Measurements from ENCODE around the gene SLC8A2. TPM values are rescaled to one million over a fixed set of nuclear protein-coding genes. Genes with fewer than 3 reads are reported as not detected.

SLC8A2 gene
- total and polyA plus RNA-seq, 2 of the 8 experiments (the other 6 are each of a cell fraction or from before 2014, with no cell fraction given): 7.3 to 12.4 TPM

DNA sequence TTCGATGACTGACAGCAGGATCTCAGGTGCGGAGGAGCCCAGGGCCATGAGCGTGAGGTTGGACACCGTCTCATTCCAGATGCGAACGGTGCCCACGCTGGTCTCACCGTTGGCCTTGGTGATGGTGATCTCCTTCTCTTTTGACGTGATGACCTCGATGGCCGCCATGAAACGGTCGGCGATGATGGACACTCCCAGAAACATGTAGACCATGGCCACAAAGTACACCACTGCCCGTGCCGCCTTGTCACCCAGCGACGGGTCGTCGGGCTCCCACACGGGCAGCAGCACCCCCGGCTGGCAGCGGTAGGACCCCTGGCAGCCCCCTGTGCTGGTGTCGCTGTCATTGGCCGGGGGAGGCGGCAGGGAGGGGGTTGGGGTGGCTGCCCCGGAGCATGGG, 5.7 kb downstream of the SLC8A2 start (continued):
- TF ChIP-seq FOSL1 (IDR thresholded peaks at IDR 0.05; ENCODE audit: insufficient read depth, low read depth, low read length) (no peak), RAD21 (IDR thresholded peaks at IDR 0.05 in 1 of 2, conservative IDR thresholded peaks at IDR 0.05 in 1 of 2; ENCODE audit: low read depth in 2 of 2, low read length in 2 of 2) (no peak), SIN3A (conservative IDR thresholded peaks at IDR 0.05 in 1 of 2, IDR thresholded peaks at IDR 0.05 in 1 of 2; ENCODE audit: low read depth in 1 of 2, low read length in 2 of 2) (no peak), KDM4A (IDR thresholded peaks at IDR 0.05; ENCODE audit: low read depth, low read length, severe bottlenecking) (no peak), KDM5A (IDR thresholded peaks at IDR 0.05; ENCODE audit: low read length) (no peak), NRF1 (IDR thresholded peaks at IDR 0.05; ENCODE audit: low read depth, low read length) (no peak)
